ENCODE data around the gene PEX5.

Gene PEX5

DNA sequence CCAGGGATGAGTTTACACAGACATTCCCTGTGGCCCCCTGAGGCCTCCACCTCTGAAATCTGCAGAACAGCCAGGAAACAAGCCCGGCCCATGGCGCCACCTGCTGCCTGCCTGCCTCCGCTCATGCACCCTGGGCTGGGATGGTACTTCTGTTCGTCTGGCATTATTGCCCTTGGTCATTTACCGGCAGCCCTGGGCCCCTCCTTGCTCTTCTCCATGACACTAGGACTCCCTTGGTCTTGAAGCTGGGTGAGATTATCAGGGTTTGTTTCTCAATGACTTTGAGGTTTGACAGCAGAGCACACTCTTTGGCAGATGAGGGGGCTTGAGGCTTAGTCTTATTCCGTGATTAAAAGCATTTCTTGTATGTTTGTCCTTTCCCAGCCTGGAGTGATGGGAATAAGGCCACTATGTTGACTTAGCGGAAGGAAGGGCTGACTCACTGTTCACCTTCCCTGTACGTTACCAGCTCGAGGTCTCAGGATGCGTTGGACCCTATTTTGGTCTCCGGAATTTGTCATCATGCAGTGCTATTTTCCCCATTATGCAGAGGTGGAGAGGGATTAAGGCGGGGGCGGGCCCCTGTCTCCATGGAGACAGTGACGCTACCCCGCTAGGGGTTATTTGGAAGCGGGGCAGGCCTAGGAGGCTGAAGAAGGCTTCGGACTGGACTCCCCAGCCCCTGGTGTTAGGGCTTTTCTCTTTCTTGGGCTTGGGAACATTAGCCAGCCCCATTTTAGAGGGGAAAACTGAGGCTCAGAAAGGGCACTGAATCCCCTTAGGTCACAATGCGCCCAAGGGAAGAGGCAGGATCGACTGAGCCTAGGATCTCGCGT is 706 bp upstream of the PEX5 start:
- Histone ChIP-seq H3K4me3 (IDR thresholded peaks at IDR 0.05; ENCODE audit: insufficient read depth, low read depth, low read length) (no peak overlapping the region), H3K36me3 (ENCODE audit: insufficient read depth) (no peaks in the 10 kb centered on the region), H3K27ac (peak overlapping the region; percentile 4; the same call in 1 of the 2 replicates), H3K27me3 (ENCODE audit: insufficient read depth, low read depth) (no peaks in the 10 kb centered on the region), H3K9ac (peak overlapping the region; percentile 79), H3K4me2 (peak overlapping the region; percentile 82), H3K4me1 (ENCODE audit: low read depth, poor library complexity, severe bottlenecking) (peaks cover 19% of the 10 kb centered on the region), H2AFZ (ENCODE audit: low read depth) (peak overlapping the region; percentile 86), H3K79me2 (ENCODE audit: insufficient read depth, low read depth) (0 out of 2 replicates have a peak, but pooled peaks cover 4% of the 10 kb centered on the region), H4K20me1 (ENCODE audit: insufficient read depth) (no peaks in the 10 kb centered on the region)
- TF ChIP-seq, protein P1, sequence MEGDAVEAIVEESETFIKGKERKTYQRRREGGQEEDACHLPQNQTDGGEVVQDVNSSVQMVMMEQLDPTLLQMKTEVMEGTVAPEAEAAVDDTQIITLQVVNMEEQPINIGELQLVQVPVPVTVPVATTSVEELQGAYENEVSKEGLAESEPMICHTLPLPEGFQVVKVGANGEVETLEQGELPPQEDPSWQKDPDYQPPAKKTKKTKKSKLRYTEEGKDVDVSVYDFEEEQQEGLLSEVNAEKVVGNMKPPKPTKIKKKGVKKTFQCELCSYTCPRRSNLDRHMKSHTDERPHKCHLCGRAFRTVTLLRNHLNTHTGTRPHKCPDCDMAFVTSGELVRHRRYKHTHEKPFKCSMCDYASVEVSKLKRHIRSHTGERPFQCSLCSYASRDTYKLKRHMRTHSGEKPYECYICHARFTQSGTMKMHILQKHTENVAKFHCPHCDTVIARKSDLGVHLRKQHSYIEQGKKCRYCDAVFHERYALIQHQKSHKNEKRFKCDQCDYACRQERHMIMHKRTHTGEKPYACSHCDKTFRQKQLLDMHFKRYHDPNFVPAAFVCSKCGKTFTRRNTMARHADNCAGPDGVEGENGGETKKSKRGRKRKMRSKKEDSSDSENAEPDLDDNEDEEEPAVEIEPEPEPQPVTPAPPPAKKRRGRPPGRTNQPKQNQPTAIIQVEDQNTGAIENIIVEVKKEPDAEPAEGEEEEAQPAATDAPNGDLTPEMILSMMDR (conservative IDR thresholded peaks at IDR 0.05; ENCODE audit: low read depth, low read length), result peak; percentile 67

DNA sequence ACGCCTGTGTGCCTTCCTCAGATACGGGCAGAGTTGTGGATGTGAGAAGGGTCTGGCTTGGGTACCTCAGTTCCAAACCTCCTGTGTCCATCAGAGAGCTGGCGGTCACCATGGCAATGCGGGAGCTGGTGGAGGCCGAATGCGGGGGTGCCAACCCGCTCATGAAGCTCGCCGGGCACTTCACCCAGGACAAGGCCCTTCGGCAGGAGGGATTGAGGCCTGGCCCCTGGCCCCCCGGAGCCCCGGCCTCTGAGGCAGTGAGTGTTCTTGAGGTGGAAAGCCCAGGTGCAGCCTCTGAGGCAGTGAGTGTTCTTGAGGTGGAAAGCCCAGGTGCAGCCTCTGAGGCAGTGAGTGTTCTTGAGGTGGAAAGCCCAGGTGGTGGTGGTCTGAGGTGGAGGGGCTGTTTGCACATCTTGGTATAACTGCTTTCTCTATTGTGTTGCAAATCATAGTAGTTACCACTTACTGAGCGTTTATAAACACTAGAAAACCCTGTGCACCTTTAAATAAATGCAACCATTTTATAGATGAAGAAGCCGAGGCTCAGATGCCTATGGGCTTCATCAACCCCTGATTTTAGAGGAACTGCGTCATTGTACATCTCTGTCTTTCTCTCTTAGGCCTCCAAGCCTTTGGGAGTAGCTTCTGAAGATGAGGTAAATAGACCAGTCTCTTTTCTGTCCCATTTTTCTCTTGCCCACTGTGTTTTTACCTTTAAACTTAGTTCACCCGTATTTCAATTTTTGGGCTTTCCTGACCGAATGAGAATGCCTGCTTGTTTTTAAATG is 976 bp downstream of the PEX5 start:
- H3K9ac ChIP-seq, result peak overlapping the region; percentile 79
- H2AFZ ChIP-seq (ENCODE audit: low read depth), result peak overlapping the region; percentile 64

DNA sequence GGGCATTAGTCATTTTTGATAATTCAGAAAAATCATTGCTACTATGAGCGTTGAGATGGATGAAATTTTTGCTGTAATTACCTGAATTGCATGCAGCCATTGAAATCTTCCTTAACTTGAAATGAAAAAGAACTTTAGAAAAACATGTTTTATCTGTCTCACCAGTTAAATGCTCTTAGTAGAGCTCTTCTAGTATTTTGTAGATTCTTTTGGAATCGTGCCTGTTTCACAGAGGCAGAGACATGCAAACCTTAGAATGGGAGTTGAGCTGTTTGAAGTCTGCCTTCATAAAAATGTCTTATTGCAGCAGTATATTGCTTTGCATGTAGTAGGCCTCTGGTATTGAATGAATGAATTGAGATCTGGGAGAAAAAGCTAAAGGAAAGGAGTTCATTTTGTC is 4.2 kb downstream of the PEX5 start:
- Histone ChIP-seq H3K27me3 (ENCODE audit: insufficient read depth, low read depth) (no peaks in the 10 kb centered on the region), H4K20me1 (ENCODE audit: insufficient read depth) (no peaks in the 10 kb centered on the region), H2AFZ (ENCODE audit: low read depth) (no peak overlapping the region), H3K4me1 (ENCODE audit: low read depth, poor library complexity, severe bottlenecking) (peaks cover 12% of the 10 kb centered on the region), H3K4me2 (no peak overlapping the region), H3K27ac (no peak overlapping the region), H3K9ac (no peak overlapping the region), H3K79me2 (ENCODE audit: insufficient read depth, low read depth) (0 out of 2 replicates have a peak, but pooled peaks cover 4% of the 10 kb centered on the region), H3K4me3 (IDR thresholded peaks at IDR 0.05; ENCODE audit: insufficient read depth, low read depth, low read length) (no peak overlapping the region), H3K36me3 (ENCODE audit: insufficient read depth) (no peaks in the 10 kb centered on the region)
- TF ChIP-seq, protein P1 (conservative IDR thresholded peaks at IDR 0.05; ENCODE audit: low read depth, low read length), result no peak

More for the DNA sequence above, 976 bp downstream of the PEX5 start:
- Histone ChIP-seq H3K4me2 (peak overlapping the region; percentile 85), H4K20me1 (ENCODE audit: insufficient read depth) (no peaks in the 10 kb centered on the region), H3K4me1 (ENCODE audit: low read depth, poor library complexity, severe bottlenecking) (peaks cover 19% of the 10 kb centered on the region), H3K36me3 (ENCODE audit: insufficient read depth) (no peaks in the 10 kb centered on the region), H3K27me3 (ENCODE audit: insufficient read depth, low read depth) (no peaks in the 10 kb centered on the region), H3K27ac (0 out of 2 replicates have a peak overlapping the region, but pooled peaks have one; percentile 18), H3K79me2 (ENCODE audit: insufficient read depth, low read depth) (0 out of 2 replicates have a peak, but pooled peaks cover 4% of the 10 kb centered on the region), H3K4me3 (IDR thresholded peaks at IDR 0.05; ENCODE audit: insufficient read depth, low read depth, low read length) (no peak overlapping the region)
- TF ChIP-seq, protein P1 (conservative IDR thresholded peaks at IDR 0.05; ENCODE audit: low read depth, low read length), result no peak

DNA sequence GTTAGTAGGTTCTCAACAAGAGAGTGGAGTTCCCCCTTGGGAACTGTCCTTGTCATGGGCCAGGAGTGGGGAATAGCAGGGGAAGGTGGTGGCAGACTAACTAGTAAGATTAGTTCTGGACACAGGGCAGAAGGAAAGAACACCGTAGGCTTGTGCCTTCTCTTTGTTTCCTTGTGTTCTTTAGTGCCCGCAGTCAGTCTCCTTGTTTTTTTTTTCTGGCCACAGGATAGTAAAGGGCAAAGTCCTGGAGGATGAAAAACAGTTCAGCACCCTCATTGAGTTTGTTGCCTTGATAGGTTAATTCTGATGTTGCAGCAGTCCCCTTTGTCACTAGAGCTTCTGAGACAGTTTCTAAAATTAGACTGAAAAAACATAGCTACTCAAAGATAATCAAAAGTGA is 8.4 kb downstream of the PEX5 start:
- Histone ChIP-seq H3K4me2 (no peak overlapping the region), H3K4me1 (ENCODE audit: low read depth, poor library complexity, severe bottlenecking) (no peaks in the 10 kb centered on the region), H3K4me3 (IDR thresholded peaks at IDR 0.05; ENCODE audit: insufficient read depth, low read depth, low read length) (no peak overlapping the region), H3K9ac (no peak overlapping the region), H3K79me2 (ENCODE audit: insufficient read depth, low read depth) (no peaks in the 10 kb centered on the region), H3K36me3 (ENCODE audit: insufficient read depth) (no peaks in the 10 kb centered on the region), H2AFZ (ENCODE audit: low read depth) (no peak overlapping the region), H4K20me1 (ENCODE audit: insufficient read depth) (no peaks in the 10 kb centered on the region), H3K27me3 (ENCODE audit: insufficient read depth, low read depth) (no peaks in the 10 kb centered on the region), H3K27ac (no peak overlapping the region)
- TF ChIP-seq, protein P1 (conservative IDR thresholded peaks at IDR 0.05; ENCODE audit: low read depth, low read length), result no peak

Measured in KMS-11 (cell line).